SK-N-SH (cell line): ENCODE data around the gene FCHSD2. TPM values are rescaled to one million over a fixed set of nuclear protein-coding genes. Genes with fewer than 3 reads are reported as not detected.

Experiments
- CTCF ChIA-PET: fragments of 300-600, 350-600 bp; formaldehyde crosslinking; extraction: SDS; loops from one replicate; lab custom pipeline; 2021; lab: Yijun Ruan, JAX
- POLR2A ChIA-PET: fragments of 350-600 bp; sonication (Branson Sonifier 250); formaldehyde crosslinking; extraction: SDS; loops from one replicate; lab custom pipeline; 2020; ENCODE audit warnings: antibody characterized with exemption, inconsistent platforms; lab: Yijun Ruan, JAX
- DNase-seq: peaks from one replicate; pipeline ENCODE4 v3.0.0; 2012
- H2AFZ ChIP-seq: fragments of 200-600 bp; sonication (generic); 2 replicates; pipeline ENCODE4 v1.8.1; 2016; ENCODE audit warnings: antibody characterized with exemption, mild to moderate bottlenecking, low read depth
- H3F3A ChIP-seq: fragments of 200-600 bp; sonication (generic); replicated peaks from 2 replicates; pipeline ENCODE3; 2016; ENCODE audit warnings: antibody characterized with exemption, mild to moderate bottlenecking; ENCODE audit not compliant: insufficient read depth
- H3K27ac ChIP-seq, 2 experiments: fragments of 200-500 bp in 1 of 2; fragments of 200-600 bp in 1 of 2; sonication (Bioruptor generic) in 1 of 2; sonication (generic), shearing (Covaris generic) in 1 of 2; 2 replicates each; pipeline versions ENCODE4 v1.5.1 to v1.6.1; 2014 to 2016; ENCODE audit warnings: low read depth in 2 of 2, inconsistent platforms in 1 of 2, low read length in 1 of 2, mild to moderate bottlenecking in 1 of 2, mixed read lengths in 1 of 2
- H3K27me3 ChIP-seq: fragments of 200-600 bp; sonication (generic), shearing (Covaris generic); 2 replicates; pipeline ENCODE4 v1.6.1; 2016; ENCODE audit warnings: mixed run types; ENCODE audit not compliant: insufficient read depth
- H3K36me3 ChIP-seq, 2 experiments: fragments of 200-500 bp in 1 of 2; fragments of 200-600 bp in 1 of 2; sonication (Bioruptor generic) in 1 of 2; sonication (generic) in 1 of 2; replicated peaks in 1 of 2; 2 replicates each; pipeline versions ENCODE3 to v1.5.1; 2014 to 2016; ENCODE audit warnings: low read length in 1 of 2, mild to moderate bottlenecking in 1 of 2; ENCODE audit not compliant: insufficient read depth in 2 of 2, control insufficient read depth in 1 of 2
- H3K4me1 ChIP-seq, 2 experiments: fragments of 200-500 bp in 1 of 2; fragments of 200-600 bp in 1 of 2; sonication (Bioruptor generic) in 1 of 2; sonication (generic), shearing (Covaris generic) in 1 of 2; 2 replicates each; pipeline versions ENCODE4 v1.5.1 to v1.6.1; 2014 to 2016; ENCODE audit warnings: low read depth in 1 of 2, low read length in 1 of 2, mixed run types in 1 of 2; ENCODE audit not compliant: insufficient read depth in 2 of 2, control insufficient read depth in 1 of 2
- H3K4me2 ChIP-seq: fragments of 200-600 bp; sonication (generic), shearing (Covaris generic); 2 replicates; pipeline ENCODE4 v1.6.1; 2017; ENCODE audit warnings: mixed run types
- H3K4me3 ChIP-seq, 2 experiments: fragments of 200-500 bp in 1 of 2; fragments of 200-600 bp in 1 of 2; sonication (Bioruptor generic) in 1 of 2; sonication (generic), shearing (Covaris generic) in 1 of 2; 2 replicates each; pipeline versions ENCODE4 v1.5.1 to v1.8.1; 2014 to 2016; ENCODE audit warnings: low read depth in 2 of 2, inconsistent platforms in 1 of 2, low read length in 1 of 2, mild to moderate bottlenecking in 1 of 2, mixed read lengths in 1 of 2, moderate library complexity in 1 of 2
- H3K79me2 ChIP-seq: fragments of 200-600 bp; sonication (generic); 2 replicates; pipeline ENCODE4 v1.8.1; 2017; ENCODE audit warnings: mild to moderate bottlenecking; ENCODE audit not compliant: insufficient read depth
- H3K9ac ChIP-seq: fragments of 200-600 bp; sonication (generic); 2 replicates; pipeline ENCODE4 v1.6.1; 2017; ENCODE audit warnings: mixed run types
- H3K9me2 ChIP-seq: fragments of 200-600 bp; sonication (generic); 2 replicates; pipeline ENCODE4 v1.6.1; 2017; ENCODE audit warnings: mixed run types
- H3K9me3 ChIP-seq: fragments of 200-600 bp; sonication (generic); 2 replicates; pipeline ENCODE4 v1.6.1; 2017; ENCODE audit warnings: mixed run types, mild to moderate bottlenecking, moderate library complexity
- H4K20me1 ChIP-seq: fragments of 200-600 bp; sonication (generic); 2 replicates; pipeline ENCODE4 v1.6.1; 2017; ENCODE audit warnings: mild to moderate bottlenecking, mixed run types; ENCODE audit not compliant: insufficient read depth
- EP300 ChIP-seq, 2 experiments: IDR thresholded peaks; 2 replicates each; pipeline versions ENCODE4 v1.4.0 to v1.6.1; 2012; ENCODE audit warnings: borderline replicate concordance in 1 of 2, low read depth in 1 of 2, low read length in 1 of 2
- EZH2phosphoT487 ChIP-seq: fragments of 200-600 bp; sonication (generic); IDR thresholded peaks from 2 replicates; pipeline ENCODE4 v1.6.1; 2017; ENCODE audit warnings: low read depth, mixed run types, mild to moderate bottlenecking, antibody characterized with exemption, moderate library complexity, borderline replicate concordance
- FOXM1 ChIP-seq: IDR thresholded peaks from 2 replicates; pipeline ENCODE4 v1.4.0; 2012; ENCODE audit warnings: low read depth, mild to moderate bottlenecking
- GABPA ChIP-seq: IDR thresholded peaks from 2 replicates; pipeline ENCODE4 v1.4.0; 2012; ENCODE audit warnings: low read depth, mild to moderate bottlenecking
- JUND ChIP-seq: IDR thresholded peaks from 2 replicates; pipeline ENCODE4 v1.4.0; 2012
- MXI1 ChIP-seq: IDR thresholded peaks from 2 replicates; pipeline ENCODE4 v1.6.1; 2012; ENCODE audit warnings: mild to moderate bottlenecking, low read depth, low read length, improper control_type of control experiment
- NFIC ChIP-seq: IDR thresholded peaks from 2 replicates; pipeline ENCODE4 v1.4.0; 2012; ENCODE audit warnings: borderline replicate concordance
- SMC3 ChIP-seq: IDR thresholded peaks from 2 replicates; pipeline ENCODE4 v1.6.1; 2012; ENCODE audit warnings: low read depth, low read length, improper control_type of control experiment
- TCF12 ChIP-seq: IDR thresholded peaks from 2 replicates; pipeline ENCODE4 v1.4.0; 2012
- YY1 ChIP-seq: IDR thresholded peaks from 2 replicates; pipeline ENCODE4 v1.4.0; 2012; ENCODE audit warnings: low read depth, mild to moderate bottlenecking
- WGBS: methylation state at CpG from one replicate; pipeline ENCODE4 v1.1.6; 2017; ENCODE audit warnings: low lambda C conversion rate; 5-methylcytosine and 5-hydroxymethylcytosine counted together
- polyA plus RNA-seq, 3 experiments: library from polyadenylated mRNA; depleted of rRNA; stranded (reverse); fragments of >200 nt; gene quantifications; 2 replicates each; pipeline ENCODE4 v1.2.3, GENCODE V29; 2012
- TF ChIP-seq, protein P1 (sequence below): fragments of 200-600 bp; sonication (generic); IDR thresholded peaks from 2 replicates; pipeline ENCODE4 v1.6.1; 2017; ENCODE audit warnings: antibody characterized with exemption, mild to moderate bottlenecking, moderate library complexity
- TF ChIP-seq, protein P2 (sequence below): IDR thresholded peaks from 2 replicates; pipeline ENCODE4 v1.4.0; 2012; ENCODE audit warnings: low read depth
- TF ChIP-seq, protein P3 (sequence below): IDR thresholded peaks from 2 replicates; pipeline ENCODE4 v1.6.1; 2012; ENCODE audit warnings: mild to moderate bottlenecking, low read depth, low read length, moderate library complexity
- TF ChIP-seq, protein P4 (sequence below): IDR thresholded peaks from 2 replicates; pipeline ENCODE4 v1.4.0; 2012; ENCODE audit warnings: low read depth, borderline replicate concordance
- TF ChIP-seq, protein P5 (sequence below): fragments of 150-350 bp; IDR thresholded peaks from 2 replicates; pipeline ENCODE4 v1.6.1; 2016; ENCODE audit warnings: mild to moderate bottlenecking, low read depth, low read length

FCHSD2 gene
- polyA plus RNA-seq, 1 of the 3 experiments (the other 2 are of a cell fraction) = 10.4 TPM

DNA sequence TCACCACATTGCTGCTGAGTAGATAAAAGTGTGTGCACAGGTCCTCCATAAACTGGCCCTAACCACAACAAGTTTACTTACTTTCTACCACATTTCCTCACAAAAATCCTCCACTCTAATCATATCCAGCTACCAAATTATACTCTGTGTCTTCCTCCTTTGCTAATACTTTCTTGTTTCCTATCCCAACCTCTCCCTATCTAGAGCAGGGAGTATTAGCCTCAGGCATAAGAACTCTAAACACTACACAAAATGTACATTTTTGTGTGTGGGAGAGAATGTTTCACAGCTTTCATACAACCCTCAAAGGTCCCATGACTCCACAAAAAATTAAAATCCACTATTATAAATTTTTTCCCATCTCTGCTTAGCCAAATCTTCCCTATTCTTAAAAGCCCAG is 255.5 kb downstream of the FCHSD2 start:
- Histone ChIP-seq H3K36me3 (peaks cover 25 to 39% of the 10 kb centered on the region in 2 experiments), H2AFZ (no peak overlapping the region), H4K20me1 (no peaks in the 10 kb centered on the region), H3K9ac (no peak overlapping the region), H3K4me2 (no peak overlapping the region), H3K9me3 (no peaks in the 10 kb centered on the region), H3K4me1 (no peaks in the 10 kb centered on the region), H3K4me3 (no peak overlapping the region), H3K27me3 (no peaks in the 10 kb centered on the region)
- TF ChIP-seq, protein P1, sequence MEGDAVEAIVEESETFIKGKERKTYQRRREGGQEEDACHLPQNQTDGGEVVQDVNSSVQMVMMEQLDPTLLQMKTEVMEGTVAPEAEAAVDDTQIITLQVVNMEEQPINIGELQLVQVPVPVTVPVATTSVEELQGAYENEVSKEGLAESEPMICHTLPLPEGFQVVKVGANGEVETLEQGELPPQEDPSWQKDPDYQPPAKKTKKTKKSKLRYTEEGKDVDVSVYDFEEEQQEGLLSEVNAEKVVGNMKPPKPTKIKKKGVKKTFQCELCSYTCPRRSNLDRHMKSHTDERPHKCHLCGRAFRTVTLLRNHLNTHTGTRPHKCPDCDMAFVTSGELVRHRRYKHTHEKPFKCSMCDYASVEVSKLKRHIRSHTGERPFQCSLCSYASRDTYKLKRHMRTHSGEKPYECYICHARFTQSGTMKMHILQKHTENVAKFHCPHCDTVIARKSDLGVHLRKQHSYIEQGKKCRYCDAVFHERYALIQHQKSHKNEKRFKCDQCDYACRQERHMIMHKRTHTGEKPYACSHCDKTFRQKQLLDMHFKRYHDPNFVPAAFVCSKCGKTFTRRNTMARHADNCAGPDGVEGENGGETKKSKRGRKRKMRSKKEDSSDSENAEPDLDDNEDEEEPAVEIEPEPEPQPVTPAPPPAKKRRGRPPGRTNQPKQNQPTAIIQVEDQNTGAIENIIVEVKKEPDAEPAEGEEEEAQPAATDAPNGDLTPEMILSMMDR = no peak
- TF ChIP-seq, protein P2, sequence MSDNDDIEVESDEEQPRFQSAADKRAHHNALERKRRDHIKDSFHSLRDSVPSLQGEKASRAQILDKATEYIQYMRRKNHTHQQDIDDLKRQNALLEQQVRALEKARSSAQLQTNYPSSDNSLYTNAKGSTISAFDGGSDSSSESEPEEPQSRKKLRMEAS = no peak
- TF ChIP-seq, protein P3, sequence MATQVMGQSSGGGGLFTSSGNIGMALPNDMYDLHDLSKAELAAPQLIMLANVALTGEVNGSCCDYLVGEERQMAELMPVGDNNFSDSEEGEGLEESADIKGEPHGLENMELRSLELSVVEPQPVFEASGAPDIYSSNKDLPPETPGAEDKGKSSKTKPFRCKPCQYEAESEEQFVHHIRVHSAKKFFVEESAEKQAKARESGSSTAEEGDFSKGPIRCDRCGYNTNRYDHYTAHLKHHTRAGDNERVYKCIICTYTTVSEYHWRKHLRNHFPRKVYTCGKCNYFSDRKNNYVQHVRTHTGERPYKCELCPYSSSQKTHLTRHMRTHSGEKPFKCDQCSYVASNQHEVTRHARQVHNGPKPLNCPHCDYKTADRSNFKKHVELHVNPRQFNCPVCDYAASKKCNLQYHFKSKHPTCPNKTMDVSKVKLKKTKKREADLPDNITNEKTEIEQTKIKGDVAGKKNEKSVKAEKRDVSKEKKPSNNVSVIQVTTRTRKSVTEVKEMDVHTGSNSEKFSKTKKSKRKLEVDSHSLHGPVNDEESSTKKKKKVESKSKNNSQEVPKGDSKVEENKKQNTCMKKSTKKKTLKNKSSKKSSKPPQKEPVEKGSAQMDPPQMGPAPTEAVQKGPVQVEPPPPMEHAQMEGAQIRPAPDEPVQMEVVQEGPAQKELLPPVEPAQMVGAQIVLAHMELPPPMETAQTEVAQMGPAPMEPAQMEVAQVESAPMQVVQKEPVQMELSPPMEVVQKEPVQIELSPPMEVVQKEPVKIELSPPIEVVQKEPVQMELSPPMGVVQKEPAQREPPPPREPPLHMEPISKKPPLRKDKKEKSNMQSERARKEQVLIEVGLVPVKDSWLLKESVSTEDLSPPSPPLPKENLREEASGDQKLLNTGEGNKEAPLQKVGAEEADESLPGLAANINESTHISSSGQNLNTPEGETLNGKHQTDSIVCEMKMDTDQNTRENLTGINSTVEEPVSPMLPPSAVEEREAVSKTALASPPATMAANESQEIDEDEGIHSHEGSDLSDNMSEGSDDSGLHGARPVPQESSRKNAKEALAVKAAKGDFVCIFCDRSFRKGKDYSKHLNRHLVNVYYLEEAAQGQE = no peak
- TF ChIP-seq, protein P4, sequence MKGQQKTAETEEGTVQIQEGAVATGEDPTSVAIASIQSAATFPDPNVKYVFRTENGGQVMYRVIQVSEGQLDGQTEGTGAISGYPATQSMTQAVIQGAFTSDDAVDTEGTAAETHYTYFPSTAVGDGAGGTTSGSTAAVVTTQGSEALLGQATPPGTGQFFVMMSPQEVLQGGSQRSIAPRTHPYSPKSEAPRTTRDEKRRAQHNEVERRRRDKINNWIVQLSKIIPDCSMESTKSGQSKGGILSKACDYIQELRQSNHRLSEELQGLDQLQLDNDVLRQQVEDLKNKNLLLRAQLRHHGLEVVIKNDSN = no peak
- TF ChIP-seq EZH2phosphoT487 (no peak), FOXM1 (no peak), YY1 (no peak)
- TF ChIP-seq, all 33 proteins: peak for 0
- Histone ChIP-seq H3F3A (no peaks in the 10 kb centered on the region), H3K9me2 (no peaks in the 10 kb centered on the region), H3K27ac (no peak overlapping the region), H3K79me2 (no peaks in the 10 kb centered on the region)
- DNase-seq = no peak
- POLR2A ChIA-PET = no interaction called here
- CTCF ChIA-PET = no interaction called here

DNA sequence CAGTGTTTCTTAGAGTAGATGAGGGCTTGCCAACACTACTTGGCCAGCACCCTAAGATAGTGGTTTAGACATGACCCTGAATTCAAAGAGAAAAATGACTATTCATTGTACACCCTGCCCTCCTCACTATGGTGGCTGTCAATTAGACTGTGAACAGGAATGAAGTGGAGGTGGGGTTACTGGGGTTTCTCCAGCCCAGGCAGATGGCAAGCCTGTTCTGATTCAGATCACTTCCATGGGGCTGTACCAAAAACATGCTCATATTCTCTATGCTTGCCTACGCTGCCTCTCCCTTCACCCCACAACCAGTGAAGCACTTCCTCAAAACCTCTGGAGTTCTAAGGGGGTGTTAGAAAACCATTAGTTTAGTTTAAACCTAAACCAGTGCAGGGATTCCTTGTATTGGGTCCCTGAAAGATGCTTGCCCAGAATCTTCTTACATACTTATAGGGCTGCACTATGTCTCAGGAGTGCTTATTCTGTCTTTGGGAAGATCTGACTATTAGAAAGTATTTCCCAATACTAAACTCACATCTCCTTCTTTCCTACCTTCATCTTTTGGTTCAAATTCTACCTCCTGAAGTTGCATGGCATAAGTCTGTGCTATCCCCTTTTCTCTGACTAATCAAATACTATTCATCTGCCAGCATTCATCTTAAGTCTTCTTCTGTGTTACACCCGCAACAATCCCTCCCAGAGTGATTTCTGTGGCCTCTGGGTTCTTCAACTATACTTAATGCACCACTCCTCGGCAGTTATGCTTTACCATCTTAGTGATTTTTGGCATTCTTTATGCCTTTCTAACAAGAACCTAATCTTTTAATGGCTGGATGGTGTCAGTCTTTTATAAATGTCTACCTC is 256.1 kb downstream of the FCHSD2 start:
- no peaks in the 10 kb centered on the region for H3K79me2 ChIP-seq
- no peaks in the 10 kb centered on the region for H3K9me3 ChIP-seq
- no peak overlapping the region for H3K4me3 ChIP-seq
- CTCF ChIA-PET = no interaction called here
- H2AFZ ChIP-seq = no peak overlapping the region
- no peaks in the 10 kb centered on the region for H3K9me2 ChIP-seq
- no peaks in the 10 kb centered on the region for H4K20me1 ChIP-seq
- POLR2A ChIA-PET = no interaction called here
- H3F3A ChIP-seq = no peaks in the 10 kb centered on the region
- 97% methylated on average over 3 of the region's 3 CpGs for WGBS
- no peak overlapping the region for H3K9ac ChIP-seq
- no peak for DNase-seq
- H3K27ac ChIP-seq = no peak overlapping the region
- H3K4me2 ChIP-seq = no peak overlapping the region
- H3K4me1 ChIP-seq = no peaks in the 10 kb centered on the region
- peaks cover 25 to 40% of the 10 kb centered on the region in 2 experiments for H3K36me3 ChIP-seq
- H3K27me3 ChIP-seq = no peaks in the 10 kb centered on the region
- no peak for TF ChIP-seq GABPA
- no peak for TF ChIP-seq TCF12
- TF ChIP-seq NFIC = no peak
- TF ChIP-seq JUND = no peak
- TF ChIP-seq, protein P1 = no peak
- TF ChIP-seq, protein P2 = no peak
- TF ChIP-seq, protein P5, sequence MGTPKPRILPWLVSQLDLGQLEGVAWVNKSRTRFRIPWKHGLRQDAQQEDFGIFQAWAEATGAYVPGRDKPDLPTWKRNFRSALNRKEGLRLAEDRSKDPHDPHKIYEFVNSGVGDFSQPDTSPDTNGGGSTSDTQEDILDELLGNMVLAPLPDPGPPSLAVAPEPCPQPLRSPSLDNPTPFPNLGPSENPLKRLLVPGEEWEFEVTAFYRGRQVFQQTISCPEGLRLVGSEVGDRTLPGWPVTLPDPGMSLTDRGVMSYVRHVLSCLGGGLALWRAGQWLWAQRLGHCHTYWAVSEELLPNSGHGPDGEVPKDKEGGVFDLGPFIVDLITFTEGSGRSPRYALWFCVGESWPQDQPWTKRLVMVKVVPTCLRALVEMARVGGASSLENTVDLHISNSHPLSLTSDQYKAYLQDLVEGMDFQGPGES = no peak
- TF ChIP-seq EP300 (IDR thresholded peaks at IDR 0.05; ENCODE audit: borderline replicate concordance in 1 of 2, low read depth in 1 of 2, low read length in 1 of 2) = no peak
- no peak for TF ChIP-seq MXI1
- no peak for TF ChIP-seq SMC3
- TF ChIP-seq EZH2phosphoT487 = no peak
